Esophagus mucosa (tissue), 1 donor: ENCODE data around the gene SPTLC2. TPM values are rescaled to one million over a fixed set of nuclear protein-coding genes. Genes with fewer than 3 reads are reported as not detected.
"Not testable (repeated sequence)": the region's sequence is repeated elsewhere in the genome, so short reads cannot be mapped to it uniquely, and the experiment has no call there.

Experiments used
- ATAC-seq: fragments of 200-7000 bp; cut with Tn5 transposase; one replicate; pipeline ENCODE4 v1.9.1; 2020
- total RNA-seq: library from RNA; stranded (reverse); gene quantifications from one replicate; pipeline ENCODE4 v1.2.4, GENCODE V29; 2023
- donor health status: DM: yes; HTN: yes; CAD: no.

The SPTLC2 gene
- total RNA-seq, 1 donor from 2014 or later = 40.1 TPM

DNA sequence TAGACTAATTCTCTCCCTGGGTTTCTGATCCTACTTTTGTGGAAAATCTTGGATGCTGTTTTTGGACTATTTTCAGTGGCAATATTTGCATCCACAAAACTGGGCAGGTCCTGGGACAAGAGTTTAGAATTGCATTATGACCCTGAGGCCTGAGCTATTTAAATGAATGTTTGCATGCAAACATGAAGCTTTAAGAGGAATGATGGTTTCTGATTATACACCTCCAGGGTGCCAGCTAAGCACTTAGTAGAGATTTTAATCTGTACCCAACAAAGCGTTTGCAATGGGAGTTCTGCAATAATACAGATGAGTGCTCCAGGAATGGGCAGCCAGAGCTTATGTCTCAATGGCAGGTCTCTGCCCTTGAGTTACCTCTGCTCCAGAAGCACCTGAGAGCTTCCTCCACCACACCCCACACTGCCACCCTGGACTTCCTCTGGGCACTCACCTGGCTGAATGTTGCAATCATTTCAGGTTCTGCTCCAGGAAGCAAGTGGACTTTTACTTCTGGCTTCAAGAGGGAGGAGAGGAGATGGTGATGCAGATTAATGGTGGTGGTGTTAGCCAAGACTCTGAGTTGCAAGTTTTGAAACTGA is 6.0 kb upstream of the SPTLC2 start:
- peak; percentile 87 for ATAC-seq

DNA sequence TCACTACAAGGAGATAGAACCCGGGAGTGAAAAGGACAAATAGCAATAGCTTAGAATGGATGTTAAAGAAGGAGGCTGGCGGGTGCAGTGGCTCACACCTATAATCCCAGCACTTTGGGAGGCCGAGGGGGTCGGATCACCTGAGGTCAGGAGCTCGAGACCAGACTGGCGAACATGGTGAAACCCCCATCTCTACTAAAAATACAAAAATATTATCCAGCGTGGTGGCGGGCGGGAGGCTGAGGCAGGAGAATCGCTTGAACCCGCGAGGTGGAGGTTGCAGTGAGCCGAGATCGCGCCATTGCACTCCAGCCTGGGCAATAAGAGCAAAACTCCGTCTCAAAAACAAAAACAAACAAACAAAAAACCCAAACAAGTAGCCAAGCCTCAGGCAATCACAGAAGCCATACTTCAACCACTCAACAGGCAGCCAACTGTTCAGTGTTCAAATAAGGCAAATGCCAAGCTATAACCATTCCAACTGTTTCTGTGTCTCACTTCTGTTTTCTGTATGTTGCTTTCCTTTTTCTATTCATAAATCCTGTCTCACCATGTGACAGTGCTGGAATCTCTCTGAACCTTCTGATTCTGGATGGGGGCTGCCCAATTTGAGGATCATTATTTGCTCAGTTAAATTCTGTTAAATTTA is 3.9 kb upstream of the SPTLC2 start:
- ATAC-seq = no peak

DNA sequence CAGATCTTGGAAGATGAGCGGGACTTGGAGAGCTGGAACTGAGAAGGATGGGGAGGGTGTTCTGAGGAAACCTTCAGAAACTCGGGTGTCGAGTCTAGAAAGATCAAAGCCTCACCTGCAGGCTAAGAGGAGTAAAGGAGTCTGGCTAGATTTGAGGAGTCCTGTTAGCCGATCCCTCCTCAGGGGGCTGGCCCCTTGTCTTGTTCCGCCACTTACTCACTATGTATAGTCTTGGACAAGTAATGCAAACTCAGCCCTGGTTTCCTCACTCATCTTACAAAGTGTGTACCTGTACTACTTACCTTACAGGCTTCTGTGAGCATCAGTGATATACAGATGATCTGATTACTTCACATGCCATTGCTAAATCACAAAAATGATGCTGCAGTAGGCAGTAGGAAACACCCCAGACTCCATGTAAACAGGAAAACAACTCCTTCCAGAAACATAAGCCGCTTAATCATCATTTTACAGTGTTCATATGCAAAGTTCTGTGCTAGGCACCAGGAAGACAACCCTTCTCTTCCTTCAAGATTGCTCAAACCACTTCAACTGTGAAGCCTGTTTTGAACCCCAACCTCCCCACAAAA is 2.0 kb upstream of the SPTLC2 start:
- ATAC-seq = peak; percentile 5

DNA sequence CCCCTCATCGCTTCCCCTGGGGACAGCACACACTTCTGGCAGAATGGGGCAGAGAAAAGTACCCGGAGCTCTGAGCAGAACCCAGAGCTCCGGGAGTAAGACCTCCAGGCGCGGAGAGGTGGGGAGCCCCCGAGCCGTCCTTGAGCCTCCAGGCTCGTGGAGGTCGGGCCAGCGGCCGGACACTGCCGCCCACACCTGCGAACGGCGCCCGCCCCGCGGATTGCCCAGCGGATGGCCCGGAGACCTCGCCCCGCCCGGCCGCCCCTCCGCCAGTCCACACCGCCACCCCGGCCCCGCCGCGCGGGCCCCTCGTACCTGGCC is 344 bp downstream of the SPTLC2 start:
- ATAC-seq = no peak

DNA sequence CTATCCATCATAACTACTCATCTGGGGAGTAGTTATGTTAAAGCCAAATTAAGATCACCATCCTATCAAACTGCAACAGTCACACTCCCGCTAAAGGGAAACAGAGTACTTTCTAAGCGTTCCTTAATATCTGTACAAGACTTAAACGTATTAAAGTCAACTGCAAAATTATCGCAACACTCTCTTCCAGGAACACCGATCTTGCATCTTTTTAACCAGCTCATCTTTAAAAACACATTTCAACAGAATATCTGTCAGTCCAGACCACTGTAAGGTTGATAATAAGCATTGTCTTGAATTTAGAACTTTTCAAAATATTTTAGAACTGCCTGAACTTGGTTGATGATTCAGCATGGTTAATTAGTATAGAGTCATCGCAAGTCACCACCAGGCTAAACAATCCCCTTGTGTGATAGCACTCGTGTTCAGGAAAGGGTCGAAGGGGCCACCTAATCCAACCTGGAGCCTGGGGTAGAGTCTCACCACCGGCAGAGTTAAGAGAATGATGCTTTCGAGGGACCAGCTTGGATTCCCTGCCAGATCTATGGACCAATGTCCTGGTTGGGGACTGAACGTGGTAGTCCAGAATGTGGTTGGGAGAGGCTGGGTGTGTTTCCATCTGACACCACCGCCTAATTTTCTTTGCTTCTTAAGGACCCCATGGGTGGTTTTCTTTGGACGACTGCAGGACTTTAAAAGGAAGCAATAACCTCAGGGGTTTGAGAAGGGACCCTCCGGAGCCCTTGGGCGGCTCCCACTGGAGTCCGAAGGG is 890 bp downstream of the SPTLC2 start:
- no peak for ATAC-seq

DNA sequence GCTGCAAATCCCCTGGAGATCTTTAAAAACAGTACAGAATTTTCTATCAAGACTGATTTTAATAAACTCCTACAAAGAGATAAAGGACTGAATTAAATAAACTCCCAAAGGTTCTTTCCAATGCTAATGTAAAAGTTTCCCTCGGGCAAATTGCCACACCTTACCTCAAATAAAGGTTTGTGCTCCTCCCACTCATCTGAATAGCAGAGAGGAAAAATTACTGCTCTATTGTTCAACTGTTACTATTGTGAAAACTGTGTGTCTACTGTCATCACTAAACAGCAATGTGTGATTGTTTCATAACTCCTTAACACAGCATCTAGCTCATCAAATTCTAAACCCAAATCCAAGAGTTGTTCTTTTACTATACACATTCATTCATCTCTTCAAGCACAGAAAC is 3.2 kb downstream of the SPTLC2 start:
- peak; percentile 32 for ATAC-seq

DNA sequence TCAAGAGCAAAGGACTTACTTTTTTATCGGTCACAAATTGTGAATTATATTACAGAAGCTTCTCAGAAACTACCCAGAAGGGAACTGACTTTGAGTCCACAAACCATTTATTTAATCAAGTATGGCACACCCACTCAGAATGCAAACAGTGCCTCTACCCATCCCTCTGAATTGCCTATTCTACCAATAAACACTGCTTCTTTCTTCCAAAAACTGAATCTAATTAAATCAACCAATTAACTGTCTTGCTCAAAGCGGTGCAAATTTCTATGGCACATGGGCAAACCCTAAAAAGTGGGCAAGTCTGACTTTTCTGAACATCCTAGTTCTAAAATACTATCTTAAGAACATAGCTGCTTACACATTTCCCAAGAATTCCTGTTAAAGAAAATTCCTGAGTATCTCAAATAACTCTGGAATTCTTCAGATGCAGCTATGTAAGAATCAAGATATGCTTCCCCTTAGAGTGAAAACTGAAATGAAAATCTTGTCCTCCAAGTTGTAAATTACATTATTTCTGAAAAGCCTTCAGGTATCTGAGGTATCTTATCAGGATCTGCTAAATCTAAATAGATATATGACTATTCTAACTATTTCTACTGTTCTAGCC is 4.3 kb downstream of the SPTLC2 start:
- no peak for ATAC-seq

DNA sequence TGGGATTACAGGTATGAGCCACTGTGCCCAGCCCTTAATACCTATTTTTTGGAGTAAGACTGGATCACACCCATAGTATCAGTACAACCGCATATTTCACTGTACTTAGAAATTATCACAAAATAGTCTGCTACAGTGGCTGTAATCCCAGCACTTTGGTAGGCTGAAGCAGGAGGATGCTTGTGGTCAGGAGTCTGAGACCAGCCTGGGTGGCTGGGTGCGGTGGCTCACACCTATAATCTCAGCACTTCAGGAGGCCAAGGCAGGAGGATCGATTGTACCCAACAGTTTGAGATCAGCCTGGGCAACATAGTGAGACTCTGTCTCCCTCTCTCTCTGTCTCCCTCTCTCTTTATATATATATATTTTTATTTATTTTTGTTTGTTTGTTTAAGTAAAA is 5.9 kb downstream of the SPTLC2 start:
- ATAC-seq = no peak

DNA sequence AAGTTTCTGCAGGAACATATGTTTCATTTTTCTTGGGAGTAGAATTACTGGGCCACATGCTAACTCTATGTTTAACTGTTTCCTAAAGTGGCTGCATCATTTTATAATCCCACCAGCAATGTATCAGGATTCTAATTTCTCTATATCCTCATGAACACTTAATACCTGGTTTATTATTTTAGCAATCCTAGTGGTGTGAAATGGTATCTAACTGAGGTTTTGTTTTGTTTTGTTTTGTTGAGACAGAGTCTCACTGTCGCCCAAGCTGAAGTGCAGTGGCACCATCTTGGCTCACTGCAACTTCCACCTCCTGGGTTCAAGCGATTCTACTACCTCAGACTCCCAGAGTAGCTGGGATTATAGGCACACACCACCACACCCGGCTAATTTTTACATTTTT is 6.5 kb downstream of the SPTLC2 start:
- ATAC-seq = no peak

DNA sequence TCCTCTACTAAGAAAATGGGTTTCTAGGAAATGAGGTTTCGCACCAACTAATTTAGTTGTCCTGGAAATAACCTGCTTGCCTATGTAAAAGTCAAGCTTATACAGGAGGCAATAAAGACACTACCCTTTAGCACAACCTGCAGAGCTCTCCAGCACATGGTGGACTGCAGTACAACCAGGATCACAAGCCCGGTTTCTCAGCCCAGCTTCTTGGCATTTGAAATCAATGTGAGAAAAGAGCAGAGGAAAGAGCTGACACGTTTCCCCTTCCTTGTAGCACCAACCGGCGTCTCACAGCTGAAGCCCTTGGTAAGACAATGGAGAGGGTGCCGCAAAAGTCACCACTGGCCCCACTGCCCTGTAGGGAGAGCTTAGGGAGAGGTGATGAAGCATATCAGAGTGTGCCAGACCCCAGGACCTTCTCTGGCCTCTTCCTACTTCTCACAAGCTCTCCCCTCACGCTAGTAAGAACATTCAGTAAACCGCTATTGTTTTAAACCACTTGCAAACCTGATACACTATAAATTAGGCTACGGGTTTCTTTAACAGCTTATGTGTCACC is 8.6 kb downstream of the SPTLC2 start:
- ATAC-seq = peak; percentile 15

DNA sequence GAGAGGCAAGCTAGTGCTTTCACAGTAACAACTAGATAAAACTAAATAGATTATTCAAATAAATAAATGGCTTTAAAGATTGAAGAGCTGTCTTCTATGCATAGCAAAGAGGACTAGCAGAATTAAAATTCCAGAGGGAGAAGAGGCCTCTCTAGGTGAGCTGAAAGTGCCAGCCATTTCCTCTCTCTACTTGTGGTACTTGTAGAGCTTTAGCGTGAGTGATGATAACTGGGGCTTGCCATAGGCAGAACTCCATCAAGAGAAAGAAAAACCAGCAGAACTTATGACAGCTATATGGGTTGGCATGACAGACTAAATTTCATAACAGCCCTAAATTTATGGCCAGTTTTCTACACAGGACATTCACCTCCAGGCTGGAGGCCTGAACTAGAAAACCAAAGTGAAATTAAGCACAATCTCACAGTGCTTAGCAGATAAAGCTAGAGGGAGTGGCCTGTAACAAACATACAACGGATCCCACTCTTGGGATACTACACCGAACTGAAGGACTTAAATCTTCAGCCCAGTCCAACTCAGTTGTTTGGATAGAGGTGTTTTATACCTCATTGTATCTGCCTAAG is 11.0 kb downstream of the SPTLC2 start:
- no peak for ATAC-seq

DNA sequence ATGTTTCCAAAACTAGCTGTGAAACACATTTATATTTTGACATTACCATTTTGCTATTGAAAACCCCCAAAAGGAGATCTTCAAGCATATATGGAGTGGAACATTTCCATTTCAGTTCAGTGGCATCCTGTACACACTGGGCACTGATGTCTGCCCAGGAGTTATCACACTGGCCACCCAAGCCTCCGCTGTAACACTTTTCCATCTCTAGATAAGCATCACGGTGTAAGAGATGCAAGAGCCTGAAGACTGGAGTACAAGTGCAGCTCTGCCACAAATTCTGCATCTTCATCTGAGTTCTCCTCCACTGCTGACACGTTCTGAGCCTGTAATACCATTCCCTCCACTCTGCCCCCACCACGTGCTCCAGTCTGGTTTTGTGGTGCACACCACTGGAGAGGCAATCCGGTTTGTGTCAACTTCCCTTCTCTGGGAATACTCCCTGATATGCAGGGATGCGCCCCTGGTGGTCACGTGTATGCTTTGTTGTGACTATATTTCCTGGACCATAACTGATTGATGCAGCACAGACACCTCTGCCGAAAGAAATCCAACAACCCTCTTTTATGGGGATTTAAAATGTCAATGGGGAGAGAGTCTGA is 12.7 kb downstream of the SPTLC2 start:
- ATAC-seq = peak; percentile 40

DNA sequence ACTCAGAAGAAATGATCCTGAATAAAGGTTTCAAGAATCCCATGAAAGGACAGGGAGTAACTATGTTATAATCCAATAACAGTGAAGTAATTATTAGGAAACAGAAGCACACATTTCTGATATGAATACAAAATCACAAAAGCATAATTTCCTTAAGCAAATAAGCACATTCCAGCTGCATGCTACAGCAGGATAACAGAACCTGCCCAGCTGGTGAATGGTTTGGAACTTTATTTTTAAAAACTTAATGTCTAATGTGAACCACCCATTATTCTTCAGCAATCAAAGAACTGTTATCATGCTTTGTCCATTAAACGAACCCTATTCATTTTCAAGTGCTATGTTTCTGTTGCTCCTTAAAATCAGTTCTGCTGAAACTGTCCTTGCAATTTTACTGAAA is 13.4 kb downstream of the SPTLC2 start:
- ATAC-seq = peak; percentile 37

DNA sequence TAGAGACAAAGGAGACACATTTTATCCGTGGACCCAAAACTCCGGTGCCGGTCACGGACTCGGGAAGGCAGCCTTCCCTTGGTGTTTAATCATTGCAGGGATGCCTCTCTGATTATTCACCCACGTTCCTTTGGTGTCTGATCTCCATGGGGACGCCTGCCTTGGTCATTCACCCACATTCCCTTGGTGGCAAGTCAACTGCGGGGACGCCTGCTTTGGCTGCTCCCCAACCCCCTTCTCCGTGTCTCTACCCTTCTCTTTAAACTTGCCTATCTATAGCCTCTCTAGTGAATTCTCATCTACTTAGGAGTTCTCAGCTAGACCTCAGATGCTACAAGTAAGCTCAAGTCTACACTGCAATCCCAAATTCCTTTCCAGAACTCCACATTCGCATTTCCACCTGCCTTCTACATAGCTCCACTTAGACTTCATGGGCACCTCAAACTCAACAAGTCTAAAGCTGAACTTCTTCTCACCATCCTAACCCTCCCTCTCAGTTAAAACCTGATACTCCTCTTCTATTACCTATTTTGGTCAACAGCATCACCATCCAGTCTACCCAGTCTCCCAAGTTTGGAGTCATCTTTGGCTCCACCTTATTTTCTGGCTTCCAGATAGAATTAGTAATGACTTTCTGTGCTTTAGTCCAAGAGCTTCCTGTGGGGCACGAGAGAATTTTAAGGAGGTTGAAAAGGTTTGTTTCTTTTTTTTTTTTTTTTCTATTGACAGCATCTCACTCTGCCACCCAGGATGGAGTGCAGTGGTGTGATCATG is 14.4 kb downstream of the SPTLC2 start:
- peak; percentile 93 for ATAC-seq

DNA sequence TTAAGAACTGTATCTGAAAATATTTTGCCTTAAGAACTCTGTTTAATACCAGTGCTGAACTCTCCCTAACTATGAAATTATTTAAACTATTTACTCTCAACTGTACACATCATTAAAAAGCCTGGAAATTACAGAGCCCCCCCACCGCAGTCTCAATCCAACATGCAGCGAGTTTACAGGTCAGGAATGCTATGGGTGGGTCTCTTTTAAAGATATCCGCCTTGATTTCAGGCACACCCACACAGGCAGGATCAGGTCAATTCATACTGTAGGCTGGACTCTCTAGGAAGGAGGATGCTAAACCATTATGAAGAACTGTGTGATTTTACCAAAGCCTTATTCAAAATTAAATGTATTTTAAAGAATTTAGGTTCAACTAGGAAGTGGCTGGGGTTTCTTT is 16.5 kb downstream of the SPTLC2 start:
- peak; percentile 45 for ATAC-seq

DNA sequence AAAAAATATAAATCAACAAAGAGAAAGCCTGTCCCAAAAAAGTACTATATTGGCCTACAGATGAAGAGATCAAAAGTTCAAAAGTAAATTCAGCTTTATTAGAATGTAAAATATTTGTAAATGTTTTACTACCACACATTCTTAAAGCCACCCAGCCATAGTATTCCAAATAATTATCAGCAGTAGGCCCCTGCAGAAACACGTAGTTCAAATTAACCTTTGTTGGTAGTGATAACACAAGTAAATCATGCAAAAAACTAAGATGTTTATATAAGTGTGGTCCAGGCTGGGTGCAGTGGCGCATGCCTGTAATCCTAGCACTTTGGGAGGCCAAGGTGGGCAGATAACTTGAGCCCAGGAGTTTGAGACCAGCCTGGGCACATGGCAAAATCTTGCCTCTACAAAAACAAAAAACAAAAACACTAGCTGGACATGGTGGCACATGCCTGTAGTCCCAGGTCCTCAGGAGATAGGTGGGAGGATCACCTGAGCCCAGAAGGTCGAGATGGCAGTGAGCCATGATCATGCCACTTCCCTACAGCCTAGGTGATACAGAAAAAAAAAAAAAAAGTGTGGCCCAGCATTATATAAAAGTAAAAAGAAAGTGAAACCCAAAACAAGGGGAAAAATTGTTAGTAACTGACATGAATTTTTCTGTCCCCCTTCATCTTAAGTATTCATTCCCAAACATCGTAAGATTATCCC is 17.9 kb downstream of the SPTLC2 start:
- ATAC-seq = no peak

DNA sequence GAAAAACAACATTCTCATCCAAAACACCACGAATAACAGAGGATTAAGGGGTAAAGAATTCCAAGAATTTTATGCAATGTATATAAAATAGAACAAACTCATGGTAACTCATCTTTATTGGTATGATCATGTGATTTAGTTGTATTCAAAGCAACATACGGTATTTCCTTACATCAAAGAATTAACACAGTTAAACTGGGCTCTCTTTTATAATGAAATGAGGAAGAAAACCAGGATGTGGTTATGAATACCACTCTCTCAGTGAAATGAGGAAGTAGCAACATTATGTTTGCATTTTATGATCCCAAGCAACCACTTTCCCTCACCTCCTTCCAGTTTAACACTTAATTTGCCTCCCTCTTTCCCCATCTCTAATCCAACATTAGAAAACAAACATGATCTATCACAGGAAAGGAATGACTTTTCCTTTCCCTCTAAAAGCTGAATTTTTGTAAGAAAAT is 22.9 kb downstream of the SPTLC2 start:
- ATAC-seq = no peak

DNA sequence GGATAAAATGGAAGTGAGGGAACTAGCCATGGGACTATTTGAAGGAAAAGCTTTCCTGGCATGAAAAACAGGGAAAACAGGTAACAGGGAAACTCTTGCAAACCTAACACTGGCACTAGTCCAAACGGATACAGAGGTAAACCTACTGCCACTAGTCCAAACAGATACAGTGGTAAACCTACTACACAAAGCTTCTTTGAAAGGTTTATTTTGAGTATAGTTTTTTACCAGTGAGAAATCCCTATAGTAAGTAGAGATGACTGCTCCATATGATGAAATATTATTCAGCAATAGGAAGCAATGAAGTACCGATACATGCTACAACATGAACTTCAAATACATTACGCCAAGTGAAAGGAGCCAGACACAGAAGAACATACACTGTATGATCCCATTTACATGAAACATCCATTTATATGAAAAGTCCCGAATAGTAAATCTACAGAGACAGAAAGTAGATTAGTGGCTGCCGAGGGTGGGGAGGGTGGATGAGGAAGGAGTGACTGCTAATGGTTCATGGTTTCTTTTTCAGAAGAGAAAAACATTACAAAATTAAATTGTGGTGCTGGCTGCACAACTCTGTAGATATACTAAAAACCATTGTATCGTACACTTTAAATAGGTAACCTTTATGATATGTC is 25.5 kb downstream of the SPTLC2 start:
- peak; percentile 95 for ATAC-seq

DNA sequence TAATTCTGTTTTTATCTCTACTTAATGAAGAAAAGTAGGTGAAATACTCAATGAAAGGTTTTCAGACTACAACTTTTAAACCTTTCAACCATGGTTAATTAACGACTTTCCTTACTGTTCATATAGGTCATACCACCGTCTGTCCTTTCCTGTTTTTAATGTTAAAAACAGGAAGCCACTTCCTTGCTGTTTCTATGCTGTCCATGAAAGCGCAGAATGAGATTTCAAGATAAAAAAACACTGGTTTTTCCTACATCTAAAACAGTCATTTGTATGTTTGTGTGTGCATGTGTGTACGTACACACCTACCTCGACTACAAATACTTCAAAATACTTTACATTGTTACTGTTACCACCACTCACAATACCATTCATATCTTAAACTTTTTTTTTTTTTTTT is 27.3 kb downstream of the SPTLC2 start:
- no peak for ATAC-seq

DNA sequence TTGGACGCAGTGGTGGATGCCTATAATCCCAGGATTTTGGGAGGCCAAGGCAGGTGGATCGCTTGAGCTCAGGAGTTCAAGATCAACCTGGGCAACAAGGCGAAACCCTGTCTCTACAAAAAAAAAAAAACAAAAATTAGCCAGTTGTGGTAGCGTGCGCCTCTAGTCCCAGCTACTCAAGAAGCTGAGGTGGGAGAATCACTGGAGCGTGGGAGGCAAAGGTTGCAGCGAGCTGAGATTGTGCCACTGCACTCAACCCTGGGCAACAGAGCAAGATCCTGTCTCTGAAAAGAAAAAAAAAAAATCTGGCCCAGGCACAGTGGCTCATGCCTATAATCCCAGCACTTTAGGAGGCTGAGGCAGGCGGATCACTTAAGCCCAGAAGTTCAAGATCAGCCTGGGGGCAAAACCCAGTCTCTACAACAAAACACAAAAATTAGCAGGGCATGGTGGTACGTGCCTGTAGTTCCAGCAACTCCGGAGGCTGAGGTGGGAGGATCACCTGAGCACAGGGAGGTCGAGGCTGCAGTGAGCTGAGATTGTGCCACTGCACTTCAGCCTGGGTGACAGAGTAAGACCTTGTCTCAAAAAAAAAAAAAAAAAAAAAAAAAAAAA is 27.9 kb downstream of the SPTLC2 start:
- not testable (repeated sequence) for ATAC-seq
